ENCODE results near the gene ADGRG6. TPM values are rescaled to one million over a fixed set of nuclear protein-coding genes. Genes with fewer than 3 reads are reported as not detected.

The ADGRG6 gene
- total and polyA plus RNA-seq, 9 of the 15 experiments (the other 6 are each of a cell fraction or from before 2014, with no cell fraction given), result under 0.01 to 0.11 (median 0.05) TPM; not detected in 5

DNA sequence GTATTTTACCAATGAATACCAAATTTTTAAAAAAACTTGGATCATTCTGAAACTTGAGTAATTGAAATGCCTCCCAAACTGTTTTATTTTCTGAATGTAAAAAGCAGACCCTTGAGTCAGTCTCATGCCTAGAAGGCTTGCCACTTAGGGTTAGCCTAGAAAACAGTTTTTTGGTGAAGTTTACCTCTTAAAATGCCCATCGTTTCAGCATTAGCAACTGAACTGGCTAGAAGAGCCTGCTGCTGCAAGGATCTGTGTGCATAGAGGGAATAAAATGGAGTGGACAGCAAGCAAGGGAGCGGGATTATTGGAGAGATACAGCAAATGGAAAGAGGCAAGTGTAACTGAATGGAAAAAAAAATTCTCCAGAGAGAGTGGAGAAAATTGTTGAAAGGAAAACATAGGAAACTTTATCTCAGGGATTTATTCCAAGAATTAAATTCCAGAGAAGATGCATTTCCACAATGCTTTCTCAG lies 40.1 kb downstream of the ADGRG6 start:
- no peaks in the 10 kb centered on the region for H3K9me1 ChIP-seq (ENCODE audit: control insufficient read depth, insufficient read depth, low read length)
- DNase-seq (ENCODE audit: extremely low read depth in 1 of 4, low spot score in 3 of 4) (no peak), FAIRE-seq (no peak), ATAC-seq (no peak)
- no peak overlapping the region for H3K4me2 ChIP-seq (ENCODE audit: insufficient read depth, low read length)
- no peak for TF ChIP-seq MCM2 (IDR thresholded peaks at IDR 0.05; ENCODE audit: low read depth)
- TF ChIP-seq JUNB (CRISPR knock-in tag; conservative IDR thresholded peaks at IDR 0.05), result no peak
- TF ChIP-seq SUPT5H (IDR thresholded peaks at IDR 0.05), result no peak
- TF ChIP-seq ZNF146 (CRISPR knock-in tag; IDR thresholded peaks at IDR 0.05; ENCODE audit: unreplicated experiment), result no peak
- no peak for TF ChIP-seq COPS2 (conservative IDR thresholded peaks at IDR 0.05)
- TF ChIP-seq SP2 (IDR thresholded peaks at IDR 0.05; ENCODE audit: extremely low read depth, low read depth, low read length, poor library complexity, severe bottlenecking), result no peak
- TF ChIP-seq RBM25 (IDR thresholded peaks at IDR 0.05; ENCODE audit: low read depth, low read length, severe bottlenecking), result no peak
- TF ChIP-seq, protein P1, sequence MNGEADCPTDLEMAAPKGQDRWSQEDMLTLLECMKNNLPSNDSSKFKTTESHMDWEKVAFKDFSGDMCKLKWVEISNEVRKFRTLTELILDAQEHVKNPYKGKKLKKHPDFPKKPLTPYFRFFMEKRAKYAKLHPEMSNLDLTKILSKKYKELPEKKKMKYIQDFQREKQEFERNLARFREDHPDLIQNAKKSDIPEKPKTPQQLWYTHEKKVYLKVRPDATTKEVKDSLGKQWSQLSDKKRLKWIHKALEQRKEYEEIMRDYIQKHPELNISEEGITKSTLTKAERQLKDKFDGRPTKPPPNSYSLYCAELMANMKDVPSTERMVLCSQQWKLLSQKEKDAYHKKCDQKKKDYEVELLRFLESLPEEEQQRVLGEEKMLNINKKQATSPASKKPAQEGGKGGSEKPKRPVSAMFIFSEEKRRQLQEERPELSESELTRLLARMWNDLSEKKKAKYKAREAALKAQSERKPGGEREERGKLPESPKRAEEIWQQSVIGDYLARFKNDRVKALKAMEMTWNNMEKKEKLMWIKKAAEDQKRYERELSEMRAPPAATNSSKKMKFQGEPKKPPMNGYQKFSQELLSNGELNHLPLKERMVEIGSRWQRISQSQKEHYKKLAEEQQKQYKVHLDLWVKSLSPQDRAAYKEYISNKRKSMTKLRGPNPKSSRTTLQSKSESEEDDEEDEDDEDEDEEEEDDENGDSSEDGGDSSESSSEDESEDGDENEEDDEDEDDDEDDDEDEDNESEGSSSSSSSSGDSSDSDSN (IDR thresholded peaks at IDR 0.05; ENCODE audit: borderline replicate concordance in 1 of 2, low read depth in 2 of 2, low read length in 2 of 2), result no peak
- no peak for TF ChIP-seq SOX6 (IDR thresholded peaks at IDR 0.05)
- no peak for TF ChIP-seq TCF7L2 (IDR thresholded peaks at IDR 0.05; ENCODE audit: low read depth, low read length)
- TF ChIP-seq, protein P2, sequence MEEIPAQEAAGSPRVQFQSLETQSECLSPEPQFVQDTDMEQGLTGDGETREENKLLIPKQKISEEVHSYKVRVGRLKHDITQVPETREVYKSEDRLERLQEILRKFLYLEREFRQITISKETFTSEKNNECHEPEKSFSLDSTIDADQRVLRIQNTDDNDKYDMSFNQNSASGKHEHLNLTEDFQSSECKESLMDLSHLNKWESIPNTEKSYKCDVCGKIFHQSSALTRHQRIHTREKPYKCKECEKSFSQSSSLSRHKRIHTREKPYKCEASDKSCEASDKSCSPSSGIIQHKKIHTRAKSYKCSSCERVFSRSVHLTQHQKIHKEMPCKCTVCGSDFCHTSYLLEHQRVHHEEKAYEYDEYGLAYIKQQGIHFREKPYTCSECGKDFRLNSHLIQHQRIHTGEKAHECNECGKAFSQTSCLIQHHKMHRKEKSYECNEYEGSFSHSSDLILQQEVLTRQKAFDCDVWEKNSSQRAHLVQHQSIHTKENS (CRISPR knock-in tag; IDR thresholded peaks at IDR 0.05), result no peak
- TF ChIP-seq FOXJ2 (tag; IDR thresholded peaks at IDR 0.05), result no peak
- H2AFZ ChIP-seq (ENCODE audit: low read depth, low read length), result no peak overlapping the region
- no peaks in the 10 kb centered on the region for H3K36me3 ChIP-seq (ENCODE audit: control insufficient read depth, insufficient read depth, low read length)
- BruUV-seq (replicated peaks), result no TSS peak
- no peak overlapping the region for H3K9ac ChIP-seq (ENCODE audit: insufficient read depth in 1 of 2, low read depth in 2 of 2, low read length in 2 of 2)
- H4K20me1 ChIP-seq (replicated peaks; ENCODE audit: control insufficient read depth, insufficient read depth, low read length), result no peaks in the 10 kb centered on the region
- H3K79me2 ChIP-seq (ENCODE audit: control insufficient read depth, insufficient read depth, low read length), result no peaks in the 10 kb centered on the region
- no peak overlapping the region for H3K27ac ChIP-seq (ENCODE audit: extremely low read depth, low read depth, low read length)
- intact Hi-C loops (cut with micrococcal nuclease) (no loop called here), in situ Hi-C loops (cut with MboI) (no loop called here)
- H3K4me3 ChIP-seq, result no peak overlapping the region
- no peaks in the 10 kb centered on the region for H3K9me3 ChIP-seq (replicated peaks; ENCODE audit: control insufficient read depth, insufficient read depth, low read depth, low read length)
- no peaks in the 10 kb centered on the region for H3K4me1 ChIP-seq (replicated peaks in 1 of 2; ENCODE audit: control insufficient read depth in 2 of 2, insufficient read depth in 2 of 2, low read length in 2 of 2)
- ChIA-PET CTCF (ENCODE audit: low intra/inter-chr PET ratio) (no interaction called here), POLR2A (no interaction called here)
- H3K27me3 ChIP-seq (ENCODE audit: control insufficient read depth in 2 of 2, insufficient read depth in 2 of 2, low read length in 2 of 2), result no peaks in the 10 kb centered on the region
- 0% methylated on average over 2 of the region's 2 CpGs for WGBS (ENCODE audit: insufficient coverage, low coverage, missing lambda C conversion rate)
